GM18511 (cell line): Measurements from ENCODE around the gene HK2.
"Not testable (repeated sequence)": the region's sequence is repeated elsewhere in the genome, so short reads cannot be mapped to it uniquely, and the experiment has no call there.

Experiments used
- ATAC-seq: cut with Tn5 transposase; IDR thresholded peaks from one replicate; pipeline ENCODE4 v1.9.1; 2021; ENCODE audit warnings: mild to moderate bottlenecking, moderate library complexity; ENCODE audit not compliant: unreplicated experiment

HK2 gene

GRCh38 chr2:74876081-74876886 lies 42.4 kb downstream of the HK2 start:
- peak; percentile 83 for ATAC-seq

GRCh38 chr2:74877376-74877775 lies 43.4 kb downstream of the HK2 start:
- ATAC-seq = no peak

GRCh38 chr2:74877781-74878433 lies 44.0 kb downstream of the HK2 start:
- no peak for ATAC-seq

GRCh38 chr2:74878551-74878950 lies 44.6 kb downstream of the HK2 start:
- no peak for ATAC-seq

- no peak for ATAC-seq
Measured at GRCh38 chr2:74880054-74880728, 46.3 kb downstream of the HK2 start.

GRCh38 chr2:74881176-74881575 lies 47.2 kb downstream of the HK2 start:
- ATAC-seq = no peak

GRCh38 chr2:74881626-74882298 lies 47.8 kb downstream of the HK2 start:
- ATAC-seq = no peak

GRCh38 chr2:74882299-74882687 lies 48.4 kb downstream of the HK2 start:
- no peak for ATAC-seq

GRCh38 chr2:74883011-74883410 lies 49.1 kb downstream of the HK2 start:
- no peak for ATAC-seq

GRCh38 chr2:74884118-74884762 lies 50.3 kb downstream of the HK2 start:
- ATAC-seq = no peak

GRCh38 chr2:74884866-74885265 lies 50.9 kb downstream of the HK2 start:
- ATAC-seq = no peak

GRCh38 chr2:74886251-74886650 lies 52.3 kb downstream of the HK2 start:
- ATAC-seq = no peak

- no peak for ATAC-seq
Measured at GRCh38 chr2:74886811-74887210, 52.9 kb downstream of the HK2 start.

GRCh38 chr2:74887445-74887951 lies 53.6 kb downstream of the HK2 start:
- no peak for ATAC-seq

GRCh38 chr2:74887960-74888700 lies 54.2 kb downstream of the HK2 start:
- ATAC-seq = no peak

- ATAC-seq = no peak
Measured at GRCh38 chr2:74889159-74889558, 55.2 kb downstream of the HK2 start.

GRCh38 chr2:74890711-74891110 lies 56.8 kb downstream of the HK2 start:
- no peak for ATAC-seq

- no peak for ATAC-seq
Measured at GRCh38 chr2:74891136-74891764, 57.3 kb downstream of the HK2 start.

- ATAC-seq = not testable (repeated sequence)
Measured at GRCh38 chr2:74891816-74892215, 57.9 kb downstream of the HK2 start.
